ENCODE results near the gene NPW.

NPW gene

DNA sequence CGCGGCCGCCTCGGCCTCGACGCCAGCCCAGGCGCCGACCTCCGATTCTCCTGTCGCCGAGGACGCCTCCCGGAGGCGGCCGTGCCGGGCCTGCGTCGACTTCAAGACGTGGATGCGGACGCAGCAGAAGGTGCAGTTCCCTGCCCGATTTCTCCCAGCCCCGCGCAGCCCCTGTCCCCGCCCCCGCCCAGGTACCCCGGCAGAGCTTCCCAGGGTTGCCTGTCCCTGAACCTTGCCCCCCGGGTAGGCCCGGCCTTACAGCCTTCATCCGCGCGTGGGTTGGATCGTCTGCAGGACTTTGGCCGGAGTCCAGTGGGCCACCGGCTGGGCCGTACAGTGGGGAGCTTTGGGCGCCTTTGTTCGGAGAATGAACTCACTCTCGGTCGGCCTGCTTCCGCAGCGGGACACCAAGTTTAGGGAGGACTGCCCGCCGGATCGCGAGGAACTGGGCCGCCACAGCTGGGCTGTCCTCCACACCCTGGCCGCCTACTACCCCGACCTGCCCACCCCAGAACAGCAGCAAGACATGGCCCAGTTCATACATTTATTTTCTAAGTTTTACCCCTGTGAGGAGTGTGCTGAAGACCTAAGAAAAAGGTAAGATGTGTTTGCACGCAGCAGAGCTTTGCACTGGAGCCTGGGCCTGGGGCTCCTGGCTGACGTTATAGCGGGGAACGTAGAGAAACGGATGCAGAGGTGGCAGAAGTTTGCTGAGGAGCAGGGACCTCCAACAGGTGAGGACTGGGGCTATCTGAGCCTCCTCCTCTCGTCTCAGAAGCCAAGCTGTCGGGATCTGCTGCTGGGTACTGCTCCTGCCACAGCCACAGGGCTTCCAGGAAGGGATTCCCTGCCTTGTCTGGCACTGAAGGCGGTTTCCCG is 35.0 kb upstream of the NPW start:
- DNase-seq (ENCODE audit: low read depth): no peak

DNA sequence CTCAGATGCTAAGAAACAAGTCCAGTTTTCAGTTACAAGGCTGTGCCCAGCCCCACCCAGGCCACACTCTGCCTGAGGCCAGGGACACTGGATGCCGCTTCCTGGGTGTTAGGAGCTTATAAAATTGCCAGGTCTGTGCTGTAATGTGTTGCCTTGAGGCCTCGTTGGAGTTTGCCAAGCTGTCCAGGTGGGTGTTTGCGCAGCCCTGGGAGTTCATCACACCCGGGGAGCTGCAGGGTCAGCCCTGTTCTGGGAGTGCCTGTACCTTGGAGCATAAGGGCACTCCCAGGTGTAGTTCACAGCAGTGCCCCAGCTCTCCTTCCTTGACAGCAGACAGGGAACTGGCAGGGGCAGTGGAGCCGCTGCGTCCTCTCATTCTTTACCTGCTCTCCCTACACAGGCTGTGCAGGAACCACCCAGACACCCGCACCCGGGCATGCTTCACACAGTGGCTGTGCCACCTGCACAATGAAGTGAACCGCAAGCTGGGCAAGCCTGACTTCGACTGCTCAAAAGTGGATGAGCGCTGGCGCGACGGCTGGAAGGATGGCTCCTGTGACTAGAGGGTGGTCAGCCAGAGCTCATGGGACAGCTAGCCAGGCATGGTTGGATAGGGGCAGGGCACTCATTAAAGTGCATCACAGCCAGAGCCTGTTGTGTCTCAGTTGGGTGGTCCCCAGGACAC is 34.0 kb upstream of the NPW start:
- no peak for DNase-seq (ENCODE audit: low read depth)

DNA sequence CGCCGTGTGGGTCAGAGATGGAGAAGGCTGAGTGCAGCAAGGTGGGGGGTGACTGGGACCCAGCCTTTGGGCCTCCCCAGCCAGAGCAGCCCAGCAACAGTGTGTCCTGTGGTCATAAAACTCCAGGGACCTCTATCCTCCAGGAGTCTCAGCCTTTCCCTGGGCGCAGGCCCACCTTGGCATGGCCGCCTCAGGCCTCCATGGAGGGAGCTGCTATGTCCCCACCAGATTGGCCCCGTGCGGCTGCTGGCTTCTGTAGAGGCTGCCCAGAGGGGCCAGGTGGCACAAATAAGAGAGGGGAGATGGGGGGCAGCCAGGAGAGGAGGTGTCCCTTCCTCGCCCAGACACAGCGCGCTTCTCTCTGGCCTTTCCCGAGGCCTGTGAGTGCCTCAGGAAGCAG is 32.4 kb upstream of the NPW start:
- no peak for DNase-seq (ENCODE audit: low read depth)

DNA sequence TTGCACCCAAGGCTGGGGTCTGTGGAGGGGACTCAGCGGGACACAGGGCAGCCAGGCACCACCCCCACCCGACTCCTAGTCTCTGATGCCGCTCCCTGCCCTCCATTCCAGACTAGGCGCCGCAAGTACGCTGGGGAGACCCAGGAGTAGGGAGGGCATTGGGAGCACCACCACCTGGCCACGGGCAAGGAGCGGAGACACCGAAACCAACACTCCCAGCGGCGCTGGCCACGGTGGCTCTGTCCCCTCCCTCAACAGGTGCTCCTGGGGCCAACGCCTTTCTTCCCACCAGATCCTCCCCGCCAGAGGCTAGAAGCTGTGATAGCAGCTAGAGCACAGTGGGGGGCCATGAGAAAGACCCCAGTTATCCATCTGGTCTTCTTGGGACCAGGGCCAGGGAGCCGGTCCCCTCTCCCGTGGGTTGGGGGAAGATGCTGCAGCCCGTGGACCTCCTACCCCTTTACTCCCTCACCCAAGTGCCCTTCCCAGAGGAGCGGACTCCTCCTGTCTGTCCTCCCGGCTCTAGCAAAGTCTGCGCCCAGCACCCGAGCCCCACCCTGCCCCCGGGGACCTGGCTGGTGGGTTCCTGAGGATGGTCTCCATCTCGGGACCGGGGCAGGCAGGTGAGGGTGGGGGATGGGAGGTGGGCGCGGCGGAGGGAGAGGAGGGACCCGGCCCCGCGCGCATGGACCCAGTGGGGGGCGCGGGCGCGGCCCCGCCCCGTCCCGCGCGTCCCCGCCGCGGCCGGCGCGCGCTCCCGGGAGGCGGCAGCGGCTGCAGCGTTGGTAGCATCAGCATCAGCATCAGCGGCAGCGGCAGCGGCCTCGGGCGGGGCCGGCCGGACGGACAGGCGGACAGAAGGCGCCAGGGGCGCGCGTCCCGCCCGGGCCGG is 30.1 kb upstream of the NPW start, which contains the start of gene SYNGR3:
TSS of gene SYNGR3 (plus strand) at position 762 of the 892 bp plus-strand sequence. CDS start 133 bp downstream, outside the sequence.
- DNase-seq (ENCODE audit: low read depth): no peak

DNA sequence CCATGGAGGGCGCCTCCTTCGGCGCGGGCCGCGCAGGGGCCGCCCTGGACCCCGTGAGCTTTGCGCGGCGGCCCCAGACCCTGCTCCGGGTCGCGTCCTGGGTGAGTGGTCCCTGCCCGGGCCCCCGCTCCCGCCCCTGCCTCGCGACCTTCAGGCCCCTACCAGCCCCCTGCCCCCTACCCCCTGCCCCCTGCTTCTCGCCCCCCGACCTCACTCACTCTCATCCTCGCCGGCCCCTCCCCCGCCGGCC is 29.6 kb upstream of the NPW start:
- DNase-seq (ENCODE audit: low read depth): no peak

DNA sequence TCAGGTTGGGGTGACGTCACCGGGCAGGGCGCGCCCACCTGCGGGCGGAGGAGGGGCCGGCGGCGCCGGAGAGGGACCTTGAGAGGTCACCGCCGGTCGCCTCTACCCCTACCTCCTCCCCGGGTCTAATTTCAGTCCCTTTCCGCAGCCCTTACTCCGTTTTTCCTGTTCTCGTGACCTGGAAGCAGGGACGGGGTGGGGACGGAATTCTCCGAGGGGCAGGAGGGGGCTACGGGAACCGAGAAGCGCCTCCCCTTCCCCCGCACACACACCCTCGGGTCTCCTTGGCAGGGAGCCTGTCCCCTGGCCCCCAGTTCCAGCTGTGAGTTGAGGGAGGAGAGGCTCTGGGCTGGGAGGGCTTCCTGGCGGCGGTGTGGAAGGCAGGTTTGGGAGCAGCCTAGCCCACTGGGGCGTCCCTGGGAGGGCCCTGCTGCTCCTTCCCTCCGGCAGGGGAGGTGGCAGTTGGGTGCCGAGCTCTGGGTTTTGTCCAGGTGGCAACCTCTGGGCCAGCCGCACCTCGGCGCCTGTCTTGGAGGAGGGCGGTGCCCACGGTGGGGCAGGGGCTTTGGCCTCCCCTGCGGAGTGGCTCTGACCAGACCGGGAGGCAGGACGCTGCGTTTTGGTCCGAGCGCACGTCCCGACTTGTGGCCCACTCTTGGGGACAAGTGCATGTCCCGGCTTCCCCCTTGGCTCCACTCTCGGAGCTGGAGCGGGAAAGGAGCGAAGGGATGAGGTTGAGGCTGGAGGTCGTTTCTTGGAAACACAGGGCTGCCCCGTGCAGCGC is 29.0 kb upstream of the NPW start:
- DNase-seq (ENCODE audit: low read depth): no peak

DNA sequence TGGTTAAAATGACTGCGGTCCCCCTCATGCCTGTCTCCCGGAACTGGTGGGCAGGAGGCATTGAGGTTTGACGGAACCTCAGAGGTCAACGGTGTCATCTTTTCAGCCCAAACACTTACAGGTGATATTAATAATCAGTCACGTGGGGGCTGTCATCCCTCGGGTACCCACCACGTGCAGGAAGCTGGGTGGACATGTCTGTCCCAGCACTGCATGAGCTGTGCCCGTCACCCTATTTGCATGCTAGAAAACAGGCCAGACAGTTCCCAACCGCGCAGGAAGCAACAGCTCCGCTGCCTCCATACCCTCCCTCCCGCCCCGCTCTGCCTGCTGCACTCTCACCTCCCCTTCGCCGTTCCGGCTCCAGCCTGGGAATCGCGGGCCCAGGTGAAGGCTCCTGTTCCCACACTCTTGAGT is 28.4 kb upstream of the NPW start:
- no peak for DNase-seq (ENCODE audit: low read depth)

DNA sequence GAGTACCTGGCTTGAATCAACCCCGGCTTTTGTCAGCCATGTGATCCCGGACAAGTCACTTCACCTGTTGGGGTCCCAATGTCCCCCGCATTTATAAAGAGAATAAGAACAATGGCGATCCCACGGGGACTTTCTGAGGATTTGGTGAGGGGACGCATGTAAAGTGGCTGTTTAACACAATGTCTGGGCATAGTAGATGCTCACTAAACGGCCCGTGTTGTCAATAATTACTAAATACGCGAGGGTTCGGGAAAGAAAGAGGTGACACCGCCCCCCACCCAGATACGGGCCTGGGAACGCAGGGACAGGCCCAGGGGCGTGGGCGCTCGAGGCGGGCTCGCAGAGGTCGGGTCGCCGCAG is 28.0 kb upstream of the NPW start:
- no peak for DNase-seq (ENCODE audit: low read depth)

DNA sequence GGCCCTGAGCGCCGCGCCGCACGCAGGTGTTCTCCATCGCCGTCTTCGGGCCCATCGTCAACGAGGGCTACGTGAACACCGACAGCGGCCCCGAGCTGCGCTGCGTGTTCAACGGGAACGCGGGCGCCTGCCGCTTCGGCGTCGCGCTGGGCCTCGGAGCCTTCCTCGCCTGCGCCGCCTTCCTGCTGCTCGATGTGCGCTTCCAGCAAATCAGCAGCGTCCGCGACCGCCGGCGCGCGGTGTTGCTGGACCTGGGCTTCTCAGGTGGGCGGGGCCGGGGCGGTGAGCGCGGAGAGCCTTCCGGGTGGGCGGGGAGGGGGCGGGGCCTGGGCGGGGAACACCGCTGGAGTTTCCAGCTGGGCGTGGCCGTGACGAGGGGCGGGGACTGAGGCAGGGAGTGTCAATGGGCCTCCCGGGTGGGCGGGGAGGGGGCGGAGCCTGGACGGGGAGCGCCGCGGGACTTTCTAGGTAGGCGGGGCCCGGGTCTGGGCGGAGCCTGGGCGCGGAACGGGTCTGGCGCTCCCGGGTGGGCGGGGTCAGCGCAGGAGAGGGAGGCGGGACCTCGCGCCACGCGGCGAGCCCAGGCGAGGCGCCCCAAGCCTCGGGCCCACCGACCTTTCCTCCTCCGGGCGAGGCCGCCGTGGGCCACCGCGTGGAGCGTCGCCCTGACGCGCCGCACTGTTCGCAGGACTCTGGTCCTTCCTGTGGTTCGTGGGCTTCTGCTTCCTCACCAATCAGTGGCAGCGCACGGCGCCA is 27.5 kb upstream of the NPW start:
- no peak for DNase-seq (ENCODE audit: low read depth)

DNA sequence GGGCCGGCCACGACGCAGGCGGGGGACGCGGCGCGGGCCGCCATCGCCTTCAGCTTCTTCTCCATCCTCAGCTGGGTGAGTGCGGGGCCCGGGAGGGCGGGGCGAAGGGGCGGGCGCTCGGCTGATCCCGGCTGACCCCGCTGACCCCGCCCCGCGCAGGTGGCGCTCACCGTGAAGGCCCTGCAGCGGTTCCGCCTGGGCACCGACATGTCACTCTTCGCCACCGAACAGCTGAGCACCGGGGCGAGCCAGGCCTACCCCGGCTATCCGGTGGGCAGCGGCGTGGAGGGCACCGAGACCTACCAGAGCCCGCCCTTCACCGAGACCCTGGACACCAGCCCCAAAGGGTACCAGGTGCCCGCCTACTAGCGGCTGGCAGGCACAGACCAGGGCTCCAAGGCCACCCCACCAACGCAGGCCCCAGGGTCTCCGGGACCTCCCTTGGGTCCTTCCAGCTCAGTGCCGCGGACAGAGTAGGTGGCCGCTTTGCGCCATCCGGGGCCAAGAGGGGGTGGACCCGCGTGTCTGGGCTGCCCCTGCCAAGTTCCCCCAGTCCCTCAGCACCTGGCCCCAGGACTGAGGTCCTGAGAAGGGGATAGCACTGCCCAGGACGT is 26.8 kb upstream of the NPW start:
- DNase-seq (ENCODE audit: low read depth): no peak

DNA sequence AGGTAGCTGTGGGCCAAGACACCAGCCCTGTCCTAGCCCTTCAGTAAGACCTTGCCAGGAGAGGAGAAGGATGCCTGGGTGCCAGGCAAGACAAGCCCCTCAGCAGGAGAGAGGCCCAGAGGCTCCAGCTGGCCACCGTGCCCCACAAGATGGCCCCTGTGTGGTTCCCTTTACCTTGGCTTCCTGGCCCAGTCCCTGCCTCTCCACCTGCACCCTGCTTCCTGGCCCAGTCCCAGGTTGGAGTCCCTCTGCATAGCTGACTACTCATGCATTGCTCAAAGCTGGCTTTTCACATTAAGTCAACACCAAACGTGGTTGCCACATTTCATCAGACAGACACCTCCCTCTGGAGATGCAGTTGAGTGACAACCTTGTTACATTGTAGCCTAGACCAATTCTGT is 25.9 kb upstream of the NPW start:
- DNase-seq (ENCODE audit: low read depth): no peak

DNA sequence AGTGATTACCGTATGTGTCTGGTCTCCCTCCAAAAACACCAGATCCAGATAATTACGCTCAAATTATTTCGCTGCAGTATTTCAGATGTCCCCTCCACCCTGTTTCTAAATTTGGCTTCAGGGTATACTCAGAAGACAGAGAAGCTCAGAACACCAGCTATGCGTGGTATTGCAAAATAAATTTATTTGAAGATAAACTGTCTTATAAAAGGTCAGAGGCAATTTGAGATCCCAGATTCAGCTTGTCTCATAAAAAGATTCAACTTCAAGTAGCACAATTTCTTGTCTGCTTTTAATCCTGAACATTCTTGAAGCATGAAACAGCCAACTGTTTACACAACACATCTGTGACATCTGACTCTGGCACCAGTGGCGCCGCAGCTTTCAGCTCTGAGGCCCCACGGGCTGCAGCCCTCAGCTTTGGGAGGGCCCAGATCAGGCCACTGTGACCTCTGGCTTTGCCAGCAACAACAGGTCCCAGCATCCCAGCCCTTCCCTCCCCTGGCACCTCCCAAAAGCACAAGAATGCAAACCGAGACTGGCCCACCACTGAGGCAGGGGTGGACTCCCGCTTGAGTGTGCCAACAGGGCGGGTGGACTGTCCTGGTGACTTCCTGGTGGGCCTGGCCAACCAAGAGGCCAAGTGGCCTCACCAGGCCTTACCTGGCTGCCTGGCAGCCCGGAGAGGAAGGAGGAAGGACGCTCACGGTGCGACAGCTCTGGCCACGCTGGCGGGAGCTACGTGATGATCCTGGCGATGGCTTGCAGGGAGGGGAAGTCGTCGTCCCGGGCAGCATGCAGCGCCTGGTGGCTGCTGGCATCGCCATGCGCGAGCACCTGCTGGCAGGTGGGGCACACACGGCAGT is 21.9 kb upstream of the NPW start:
- DNase-seq (ENCODE audit: low read depth): no peak

DNA sequence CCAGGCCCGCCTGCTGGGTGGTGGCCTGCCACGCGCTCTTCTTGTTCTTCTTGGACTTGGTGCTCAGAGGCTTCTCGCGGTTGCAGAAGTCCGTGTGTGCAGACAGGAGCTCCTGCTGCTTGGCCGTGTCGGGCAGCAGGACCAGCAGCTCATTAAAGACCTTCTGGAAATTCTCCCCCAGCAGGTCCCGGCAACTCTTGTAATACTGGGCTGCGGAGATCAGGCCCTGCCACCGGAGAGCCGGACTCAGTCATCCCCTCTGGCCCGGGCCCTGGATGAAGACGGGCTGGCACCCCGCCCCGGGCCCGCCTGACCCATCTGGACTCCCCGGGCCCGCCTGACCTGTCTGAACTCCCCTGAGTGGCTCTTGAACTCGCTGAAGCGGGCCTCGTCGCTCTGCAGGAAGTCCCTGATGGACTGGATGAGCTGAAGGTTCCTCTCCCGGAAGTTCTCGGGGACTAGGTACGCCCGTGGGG is 21.2 kb upstream of the NPW start:
- DNase-seq (ENCODE audit: low read depth): no peak

DNA sequence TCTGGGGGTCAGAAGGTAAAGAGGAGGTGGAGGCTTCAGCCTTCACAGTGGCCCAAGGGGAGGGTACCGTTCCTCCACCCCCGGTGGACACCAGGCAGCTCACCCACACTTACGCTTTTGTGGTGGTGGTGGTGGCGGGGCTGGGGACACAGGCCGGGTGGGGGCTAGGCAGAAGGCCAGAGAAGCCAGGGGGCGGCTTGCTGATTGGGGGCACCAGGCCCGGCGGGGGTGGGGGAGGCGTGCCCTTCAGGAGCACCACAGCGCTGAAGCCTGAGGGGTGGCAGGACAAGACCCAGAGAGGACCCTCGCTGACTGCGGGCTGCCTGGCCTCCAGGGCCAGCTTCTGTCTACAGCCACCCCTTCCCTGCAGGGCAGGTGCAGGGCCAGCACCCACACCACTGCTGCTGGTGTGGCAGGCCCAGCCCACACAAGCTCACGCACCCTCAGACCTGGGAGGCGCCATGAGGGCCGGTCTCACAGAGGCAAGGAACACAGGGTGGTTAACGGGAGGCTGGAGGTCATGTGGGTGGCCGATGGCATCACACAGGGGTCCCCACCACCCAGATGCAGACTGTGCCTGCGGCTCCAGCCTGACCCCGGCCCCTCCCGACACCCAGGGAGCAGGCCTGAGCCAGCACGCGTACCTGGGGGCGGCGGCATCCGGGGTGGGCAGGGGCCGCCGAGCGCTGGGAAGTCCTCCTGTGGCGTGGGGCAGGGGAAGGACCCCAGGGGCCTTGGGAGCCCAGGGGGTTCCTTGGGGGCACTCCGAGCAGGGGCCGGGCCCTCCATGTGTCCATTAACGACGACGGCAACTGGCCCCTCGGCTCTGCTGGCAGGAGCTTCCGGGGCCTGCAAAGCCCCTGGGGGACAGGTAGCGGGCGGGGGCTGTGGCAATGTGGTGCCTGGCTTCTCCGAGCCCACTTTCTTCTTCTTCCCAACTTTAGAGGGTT is 20.5 kb upstream of the NPW start:
- no peak for DNase-seq (ENCODE audit: low read depth)

DNA sequence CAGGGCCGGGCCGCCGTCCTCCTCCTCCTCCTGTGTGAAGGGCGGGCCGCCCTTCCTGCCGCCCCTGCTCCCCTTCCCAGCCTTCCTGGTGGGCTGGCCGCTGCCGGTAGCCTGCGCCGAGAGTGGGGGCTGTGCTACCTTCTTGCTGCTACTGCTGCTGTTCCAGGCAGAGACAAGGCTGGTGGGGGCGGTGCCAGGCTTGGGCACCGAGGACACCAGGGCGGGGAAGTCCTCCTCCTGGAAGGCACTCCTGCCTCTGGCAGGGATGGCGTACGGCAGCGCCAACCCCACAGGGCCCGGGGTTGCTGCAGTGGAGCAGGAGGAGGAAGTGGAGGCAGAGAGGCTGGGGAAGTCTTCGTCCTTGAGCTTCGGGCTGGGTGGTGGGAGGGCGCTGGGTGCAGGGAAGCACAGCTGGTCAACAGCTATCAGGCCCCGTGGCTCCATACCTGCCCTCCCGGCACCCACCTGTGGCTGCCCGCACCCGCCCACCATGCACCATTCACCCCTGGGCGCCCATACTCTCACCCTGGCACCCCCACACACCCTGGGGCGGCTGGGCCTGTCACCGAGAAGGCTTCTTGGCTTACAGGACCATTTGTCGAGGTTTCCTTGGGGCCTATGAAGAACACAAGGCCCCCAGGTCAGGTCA is 19.6 kb upstream of the NPW start:
- no peak for DNase-seq (ENCODE audit: low read depth)

DNA sequence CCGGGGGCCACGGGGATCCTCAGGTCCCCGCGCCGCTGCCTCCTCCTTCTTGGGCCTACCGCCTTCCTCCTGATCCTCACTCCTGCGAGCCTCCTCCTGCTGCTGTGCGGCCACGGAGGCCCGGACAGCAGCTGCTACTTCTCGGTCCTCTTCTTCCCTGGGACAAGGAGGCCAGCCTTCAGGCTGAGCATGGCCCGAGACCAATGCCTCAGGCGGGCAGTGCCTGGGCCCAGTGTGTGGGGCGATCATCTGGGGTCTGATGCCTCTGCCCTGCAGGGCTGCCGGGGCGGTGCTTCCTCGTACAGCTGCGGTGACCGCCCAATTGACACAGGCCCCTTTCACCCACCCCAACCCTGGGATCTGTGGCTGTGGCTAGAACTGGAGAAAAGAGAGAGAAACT is 18.6 kb upstream of the NPW start:
- DNase-seq (ENCODE audit: low read depth): no peak

DNA sequence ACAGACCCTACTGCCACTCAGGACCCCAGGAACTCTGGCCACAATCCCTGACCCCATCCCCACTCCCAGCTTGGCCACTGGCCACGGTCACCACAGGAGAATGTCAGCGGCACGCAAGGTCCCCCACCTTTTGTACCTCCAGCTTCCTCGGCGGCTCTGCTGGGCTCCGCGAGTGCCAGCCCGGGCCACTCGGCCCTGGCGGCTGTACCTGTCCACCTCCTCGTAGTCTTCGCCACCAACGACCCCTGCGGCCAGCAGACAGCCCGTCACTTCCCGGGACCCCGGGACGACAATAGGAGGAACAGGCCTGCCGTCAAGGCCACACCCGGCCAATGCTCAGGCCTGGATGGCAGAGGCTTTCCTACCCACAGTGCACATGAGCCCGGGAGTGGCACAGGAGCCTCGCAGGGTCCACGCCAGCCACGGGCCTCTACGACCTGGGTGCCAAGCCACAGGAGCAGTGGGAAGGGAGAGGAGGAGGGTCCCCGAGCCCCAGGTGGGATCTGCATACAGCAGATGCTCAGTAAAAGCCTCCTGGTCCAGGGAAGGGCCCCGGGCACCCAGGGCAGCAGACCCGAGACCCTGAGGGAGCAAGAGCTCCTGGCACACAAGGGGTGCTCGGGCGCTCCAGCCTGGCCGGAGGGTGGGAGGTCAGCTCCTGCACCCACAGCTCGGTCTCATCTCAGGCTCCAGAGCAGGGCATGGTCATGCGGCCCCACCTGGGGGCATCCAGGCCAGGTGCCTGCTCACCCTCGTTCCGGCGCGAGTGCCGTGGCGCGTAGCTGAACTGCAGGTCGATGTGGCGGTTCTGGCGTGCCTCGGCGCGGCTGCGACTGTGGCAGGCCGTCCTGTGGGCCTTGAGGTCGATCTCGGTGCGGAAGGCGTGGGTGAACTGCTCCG is 17.9 kb upstream of the NPW start:
- DNase-seq (ENCODE audit: low read depth): no peak

Measured in GM04503 (cell line).